Loucy (cell line): ENCODE results near the gene PDLIM4.

Experiments used
- H2AFZ ChIP-seq: fragments of 200-600 bp; sonication (generic); 2 replicates; pipeline ENCODE4 v1.6.0; 2016; ENCODE audit warnings: antibody characterized with exemption, mild to moderate bottlenecking, low read length, moderate library complexity
- H3F3A ChIP-seq: fragments of 200-600 bp; 2 replicates; pipeline ENCODE4 v1.6.0; 2016; ENCODE audit warnings: antibody characterized with exemption, low read depth, mild to moderate bottlenecking
- H3K27me3 ChIP-seq: fragments of 200-600 bp; sonication (generic); 2 replicates; pipeline ENCODE4 v1.6.1; 2014; ENCODE audit warnings: low read length, mild to moderate bottlenecking; ENCODE audit not compliant: insufficient read depth, poor library complexity, severe bottlenecking
- H3K36me3 ChIP-seq: fragments of 200-600 bp; sonication (generic); 2 replicates; pipeline ENCODE4 v1.6.1; 2016; ENCODE audit warnings: low read length; ENCODE audit not compliant: insufficient read depth
- H3K4me1 ChIP-seq: fragments of 200-600 bp; sonication (generic); 2 replicates; pipeline ENCODE4 v1.5.1; 2014; ENCODE audit warnings: low read length, mild to moderate bottlenecking; ENCODE audit not compliant: insufficient read depth, poor library complexity, severe bottlenecking
- H3K4me2 ChIP-seq: fragments of 200-600 bp; sonication (generic); 2 replicates; pipeline ENCODE4 v1.6.0; 2014; ENCODE audit warnings: antibody characterized with exemption, low read length, low read depth, mild to moderate bottlenecking; ENCODE audit not compliant: poor library complexity, severe bottlenecking
- H3K4me3 ChIP-seq: fragments of 200-600 bp; sonication (generic); 2 replicates; pipeline ENCODE4 v1.5.1; 2014; ENCODE audit warnings: low read length, mild to moderate bottlenecking, mixed read lengths; ENCODE audit not compliant: poor library complexity, severe bottlenecking
- H3K79me2 ChIP-seq: fragments of 200-600 bp; sonication (generic); 2 replicates; pipeline ENCODE4 v1.6.1; 2014; ENCODE audit warnings: low read length; ENCODE audit not compliant: insufficient read depth
- H3K9ac ChIP-seq: fragments of 200-600 bp; sonication (generic); 2 replicates; pipeline ENCODE4 v1.6.0; 2014; ENCODE audit warnings: mild to moderate bottlenecking, low read depth, low read length, moderate library complexity; ENCODE audit not compliant: poor library complexity, severe bottlenecking
- H3K9me2 ChIP-seq: fragments of 200-600 bp; sonication (generic); replicated peaks from 2 replicates; pipeline ENCODE4 v1.6.1; 2016; ENCODE audit warnings: low read depth, low read length, mixed read lengths
- H3K9me3 ChIP-seq: fragments of 200-600 bp; sonication (generic); 2 replicates; pipeline ENCODE4 v1.6.1; 2014; ENCODE audit warnings: mild to moderate bottlenecking, antibody characterized with exemption, low read length, low read depth; ENCODE audit not compliant: insufficient read depth
- H4K20me1 ChIP-seq: fragments of 200-600 bp; sonication (generic); 2 replicates; pipeline ENCODE4 v1.6.0; 2014; ENCODE audit warnings: antibody characterized with exemption, low read length, mild to moderate bottlenecking; ENCODE audit not compliant: insufficient read depth, poor library complexity, severe bottlenecking
- CTCF ChIP-seq: fragments of 200-600 bp; sonication (generic); conservative IDR thresholded peaks from 2 replicates; pipeline ENCODE4 v1.5.1; 2014; ENCODE audit warnings: mild to moderate bottlenecking, antibody characterized with exemption, low read length
- EZH2phosphoT487 ChIP-seq: fragments of 200-600 bp; IDR thresholded peaks from 2 replicates; pipeline ENCODE4 v1.6.1; 2018; ENCODE audit warnings: antibody characterized with exemption, mild to moderate bottlenecking, moderate library complexity, borderline replicate concordance

Gene PDLIM4

DNA sequence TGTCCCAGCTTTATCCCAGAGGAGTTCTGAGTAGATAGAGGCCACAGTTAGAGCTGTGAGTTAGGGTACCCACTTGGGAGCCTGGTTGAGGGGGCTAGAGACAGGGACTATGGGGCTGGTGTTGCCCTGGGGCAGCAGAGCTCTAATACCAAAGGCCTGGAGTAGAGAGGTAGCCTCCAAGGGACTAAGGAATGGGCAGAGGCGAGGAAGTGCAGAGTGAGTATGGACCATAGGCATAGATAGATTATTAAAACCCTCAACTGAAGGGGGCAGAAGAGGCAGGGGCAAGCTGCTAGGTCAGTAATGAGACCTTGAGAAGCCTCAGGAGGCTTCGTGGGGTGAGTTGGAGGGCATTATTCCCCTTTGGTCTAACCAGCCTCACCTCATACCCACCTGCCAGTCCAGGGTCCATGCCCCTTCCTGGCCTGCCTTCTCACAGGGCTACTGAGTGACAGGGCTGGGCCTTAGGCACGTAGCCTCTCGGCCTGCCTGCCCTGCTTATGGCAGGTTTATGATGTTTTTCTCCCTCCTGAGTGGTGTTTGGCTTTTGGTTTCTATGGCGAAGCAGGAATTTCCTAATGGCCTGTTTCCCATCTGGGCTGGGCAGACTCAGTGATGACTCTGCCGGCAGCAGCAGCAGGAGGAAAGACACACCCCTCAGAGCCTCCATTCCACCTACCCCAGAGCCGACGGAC, 8.0 kb downstream of the PDLIM4 start:
- Histone ChIP-seq H3K36me3 (no peaks in the 10 kb centered on the region), H3K9me3 (no peaks in the 10 kb centered on the region), H3F3A (no peaks in the 10 kb centered on the region), H2AFZ (no peak overlapping the region), H3K9ac (no peak overlapping the region), H3K79me2 (no peaks in the 10 kb centered on the region), H3K4me2 (no peak overlapping the region), H3K27me3 (no peaks in the 10 kb centered on the region), H3K4me3 (no peak overlapping the region), H4K20me1 (no peaks in the 10 kb centered on the region), H3K9me2 (no peaks in the 10 kb centered on the region), H3K4me1 (peaks cover 17% of the 10 kb centered on the region)
- TF ChIP-seq CTCF (no peak), EZH2phosphoT487 (no peak)

- Histone ChIP-seq H3K4me1 (peaks cover 16% of the 10 kb centered on the region), H3K79me2 (no peaks in the 10 kb centered on the region), H3K4me3 (no peak overlapping the region), H3K9me2 (no peaks in the 10 kb centered on the region), H3K27me3 (no peaks in the 10 kb centered on the region), H3K9ac (no peak overlapping the region), H3K9me3 (no peaks in the 10 kb centered on the region), H4K20me1 (no peaks in the 10 kb centered on the region), H3K4me2 (no peak overlapping the region), H2AFZ (no peak overlapping the region), H3K36me3 (no peaks in the 10 kb centered on the region), H3F3A (no peaks in the 10 kb centered on the region)
- TF ChIP-seq EZH2phosphoT487 (no peak), CTCF (no peak)
Observed at GRCh38 chr5:132266031-132266835, 8.7 kb downstream of the PDLIM4 start.

- Histone ChIP-seq H3K4me1 (peaks cover 16% of the 10 kb centered on the region), H3K9me2 (no peaks in the 10 kb centered on the region), H3K4me2 (no peak overlapping the region), H3K27me3 (no peaks in the 10 kb centered on the region), H3K4me3 (no peak overlapping the region), H3K9me3 (no peaks in the 10 kb centered on the region), H4K20me1 (no peaks in the 10 kb centered on the region), H3F3A (no peaks in the 10 kb centered on the region), H3K9ac (no peak overlapping the region), H2AFZ (no peak overlapping the region), H3K79me2 (no peaks in the 10 kb centered on the region), H3K36me3 (no peaks in the 10 kb centered on the region)
- no peak for TF ChIP-seq EZH2phosphoT487
- no peak for TF ChIP-seq CTCF
Observed at GRCh38 chr5:132266836-132267160, 9.3 kb downstream of the PDLIM4 start.
